Forelimb muscle (tissue), 1 donor: ENCODE measurements around the gene FMO5. TPM values are rescaled to one million over a fixed set of nuclear protein-coding genes. Genes with fewer than 3 reads are reported as not detected.

ENCODE experiments used
- DNase-seq: peaks from one replicate; pipeline ENCODE4 v3.0.0-alpha.2; 2013; ENCODE audit warnings: low read depth
- polyA plus RNA-seq: library from polyadenylated mRNA; unstranded; fragments of 120-200 nt; gene quantifications from one replicate; pipeline ENCODE4 v1.2.1, GENCODE V29; 2013; ENCODE audit not compliant: insufficient read length

Gene FMO5, protein sequence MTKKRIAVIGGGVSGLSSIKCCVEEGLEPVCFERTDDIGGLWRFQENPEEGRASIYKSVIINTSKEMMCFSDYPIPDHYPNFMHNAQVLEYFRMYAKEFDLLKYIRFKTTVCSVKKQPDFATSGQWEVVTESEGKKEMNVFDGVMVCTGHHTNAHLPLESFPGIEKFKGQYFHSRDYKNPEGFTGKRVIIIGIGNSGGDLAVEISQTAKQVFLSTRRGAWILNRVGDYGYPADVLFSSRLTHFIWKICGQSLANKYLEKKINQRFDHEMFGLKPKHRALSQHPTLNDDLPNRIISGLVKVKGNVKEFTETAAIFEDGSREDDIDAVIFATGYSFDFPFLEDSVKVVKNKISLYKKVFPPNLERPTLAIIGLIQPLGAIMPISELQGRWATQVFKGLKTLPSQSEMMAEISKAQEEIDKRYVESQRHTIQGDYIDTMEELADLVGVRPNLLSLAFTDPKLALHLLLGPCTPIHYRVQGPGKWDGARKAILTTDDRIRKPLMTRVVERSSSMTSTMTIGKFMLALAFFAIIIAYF
- polyA plus RNA-seq = 2.7 TPM

GRCh38 chr1:147225193-147225730 lies at the start of gene FMO5:
Gene FMO5, minus strand, starts transcription at chr1:147225339. Its CDS starts 310 bp downstream, at chr1:147225029.
- peak; percentile 59 for DNase-seq

DNA sequence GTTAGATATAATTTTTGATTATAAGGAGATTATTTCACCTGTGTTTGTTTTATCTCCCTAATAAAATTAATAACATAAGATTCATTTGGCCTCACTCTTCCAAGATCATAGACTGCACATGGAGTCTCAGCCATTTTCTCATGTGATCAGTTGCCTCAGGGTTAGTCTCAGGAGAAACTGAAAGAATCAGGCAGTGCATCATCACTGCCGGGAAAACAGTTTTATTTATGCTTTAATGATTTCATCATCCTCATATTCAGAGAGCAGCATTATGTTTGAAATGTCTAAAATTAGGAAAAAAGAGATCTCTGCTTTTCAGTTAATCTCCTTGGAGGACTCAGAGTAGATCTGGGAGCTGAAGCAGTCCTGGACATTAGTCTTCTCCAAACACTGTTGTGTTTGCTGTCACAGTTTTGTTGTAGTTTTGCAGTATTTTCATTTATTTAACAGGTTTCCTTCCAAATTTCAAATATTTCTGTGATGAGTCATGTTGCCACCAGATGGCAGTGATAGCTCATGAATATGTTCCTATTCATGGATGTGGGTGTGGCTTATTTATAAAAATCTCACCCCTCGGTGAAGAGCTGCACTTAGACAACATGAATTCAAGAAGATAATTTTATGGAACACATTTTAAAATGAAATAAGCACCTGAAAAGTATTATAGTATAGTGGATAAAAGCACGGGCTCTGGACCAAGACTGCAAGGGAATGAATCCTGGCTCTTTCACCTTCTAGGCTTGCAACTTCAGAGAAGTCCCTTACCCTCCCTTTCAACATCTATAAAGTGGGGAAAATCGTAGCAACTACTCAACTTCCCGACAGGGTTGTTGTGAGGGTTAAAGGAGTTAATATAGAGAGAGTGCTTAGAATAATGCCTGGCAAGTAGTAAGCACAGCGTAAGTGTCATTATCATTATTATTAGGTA lies 48.5 kb upstream of the FMO5 start:
- peak; percentile 60 for DNase-seq

GRCh38 chr1:147272042-147272441 lies 46.9 kb upstream of the FMO5 start:
- DNase-seq = no peak

DNA sequence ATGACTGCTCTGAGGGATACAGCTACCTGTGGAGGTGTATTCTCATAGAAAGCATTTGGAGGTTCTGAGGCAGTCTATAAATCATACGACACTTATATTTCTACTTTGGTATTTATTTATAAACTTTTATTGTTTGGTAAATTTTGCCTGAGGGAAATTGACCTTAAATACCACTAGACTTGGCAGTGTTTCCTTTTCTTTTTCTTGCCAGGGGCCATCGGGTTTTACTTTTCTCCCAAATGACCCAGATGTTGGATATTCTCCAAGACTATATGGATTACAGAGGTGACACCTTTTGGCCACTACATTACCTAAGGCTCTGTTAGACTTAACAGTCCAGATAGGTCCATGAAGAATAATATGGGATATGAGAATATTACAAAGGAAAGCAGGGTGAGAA lies 45.6 kb upstream of the FMO5 start:
- no peak for DNase-seq

DNA sequence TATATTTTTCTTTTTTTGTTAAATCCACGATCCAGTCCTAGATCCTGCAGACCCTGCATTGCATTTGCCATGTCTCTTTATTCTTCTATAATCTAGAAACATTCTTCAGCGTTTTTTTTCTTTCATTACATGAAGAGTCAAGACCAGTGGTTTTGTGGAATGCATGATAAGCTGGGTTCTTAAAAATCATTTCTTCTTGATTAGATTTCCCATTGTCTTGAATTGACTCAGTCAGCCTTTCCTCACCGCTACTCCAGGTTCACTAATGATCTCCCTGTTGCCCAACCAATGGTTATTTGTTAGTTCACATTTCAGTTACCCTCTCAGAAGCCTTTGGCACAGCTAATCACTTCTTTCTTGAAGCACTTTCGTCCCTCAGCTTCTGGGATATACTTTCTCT lies 42.6 kb upstream of the FMO5 start:
- no peak for DNase-seq

DNA sequence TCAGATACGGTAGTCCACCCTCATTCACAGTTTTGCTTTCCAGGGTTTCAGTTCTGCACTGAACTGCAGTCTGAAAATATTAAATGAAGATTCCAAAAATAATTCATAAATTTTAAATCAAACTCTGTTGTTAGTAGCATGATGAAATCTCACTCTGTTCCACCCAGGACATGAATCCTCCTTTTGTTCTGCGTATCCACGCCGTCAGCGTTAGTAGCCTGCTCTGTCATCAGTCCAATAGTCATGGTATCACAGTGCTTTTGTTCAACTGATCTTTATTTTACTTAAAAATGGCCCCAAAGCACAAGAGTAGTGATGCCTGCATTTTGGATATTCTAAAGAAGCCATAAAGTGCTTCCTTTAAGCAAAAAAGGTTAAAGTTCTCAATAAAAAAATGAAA lies 41.2 kb upstream of the FMO5 start:
- DNase-seq = no peak

DNA sequence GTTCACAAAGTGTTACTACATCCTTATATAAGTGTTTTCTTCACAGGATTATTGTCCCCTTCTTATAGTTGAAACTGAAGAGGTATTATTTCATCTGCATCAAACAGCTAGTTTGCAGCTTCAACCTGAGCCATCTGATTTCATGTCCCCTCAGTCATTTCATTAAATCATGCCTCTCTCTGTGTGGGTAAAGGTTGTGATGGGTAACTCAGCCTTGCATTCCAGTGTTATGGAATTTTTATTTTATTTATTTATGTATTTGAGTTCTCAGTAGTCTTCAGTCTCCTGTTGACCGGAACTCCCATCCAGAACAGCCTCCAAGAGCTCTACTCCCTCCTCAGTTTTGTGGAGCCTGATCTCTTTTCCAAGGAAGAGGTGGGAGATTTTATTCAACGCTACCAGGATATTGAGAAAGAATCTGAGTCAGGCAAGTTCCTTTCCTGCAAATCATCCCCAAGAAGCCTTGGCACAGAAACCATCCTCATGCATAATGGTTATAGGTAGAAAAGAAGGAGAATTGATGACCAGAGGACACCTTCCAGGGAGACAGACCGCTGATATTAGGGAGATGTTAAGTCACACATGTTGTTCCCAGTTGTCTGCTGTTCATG lies 39.1 kb upstream of the FMO5 start:
- DNase-seq = no peak

- no peak for DNase-seq
Measured at GRCh38 chr1:147260956-147261355, 35.8 kb upstream of the FMO5 start.

- no peak for DNase-seq
Measured at GRCh38 chr1:147252540-147252939, 27.4 kb upstream of the FMO5 start.

GRCh38 chr1:147247656-147248238 lies 22.6 kb upstream of the FMO5 start:
- DNase-seq = no peak

- DNase-seq = no peak
Measured at GRCh38 chr1:147246910-147247655, 21.9 kb upstream of the FMO5 start.

- no peak for DNase-seq
Measured at GRCh38 chr1:147246044-147246690, 21.0 kb upstream of the FMO5 start.

- DNase-seq = no peak
Measured at GRCh38 chr1:147245586-147246021, 20.5 kb upstream of the FMO5 start.

GRCh38 chr1:147245129-147245528 lies 20.0 kb upstream of the FMO5 start:
- no peak for DNase-seq

DNA sequence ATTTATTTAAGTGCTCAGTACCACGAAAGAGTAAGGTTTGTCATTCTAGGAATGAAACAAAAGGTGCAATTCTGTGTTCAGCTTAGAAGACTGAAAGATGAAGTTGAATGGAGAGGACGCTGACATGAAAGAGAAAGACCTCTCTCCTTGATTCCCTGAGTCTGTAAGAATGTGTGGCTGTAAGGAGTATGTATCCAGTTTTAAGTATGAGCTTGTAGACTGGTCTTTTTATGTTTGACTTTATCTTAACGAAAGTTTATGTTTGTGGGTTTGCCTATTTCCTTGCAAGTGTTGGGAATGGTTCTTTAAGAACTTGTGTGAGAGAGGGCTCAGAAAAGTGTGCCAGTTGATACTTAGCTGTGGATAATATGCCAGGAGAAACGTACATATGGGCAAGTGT lies 18.7 kb upstream of the FMO5 start:
- DNase-seq = no peak

DNA sequence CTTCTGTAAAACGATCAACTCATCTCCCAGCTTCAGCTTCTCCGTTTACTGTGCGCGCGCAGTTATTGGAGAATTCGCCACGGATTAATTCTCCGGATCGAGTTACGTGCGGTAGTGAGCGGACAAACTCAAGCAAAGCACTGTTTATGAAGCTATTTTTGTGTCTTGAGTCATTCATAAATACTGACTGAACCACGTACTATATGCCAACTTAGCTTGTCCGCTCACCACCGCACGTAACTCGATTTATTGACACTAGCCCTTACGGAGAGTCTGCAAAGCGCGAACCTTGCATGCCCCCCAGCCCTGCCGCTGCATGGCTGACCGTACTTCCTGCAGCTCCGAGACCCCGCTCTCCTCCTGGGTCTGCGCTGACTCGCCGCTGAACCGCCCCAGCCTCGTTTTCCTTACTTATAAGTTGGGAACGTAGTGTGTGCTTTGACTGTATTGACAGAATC lies 18.1 kb upstream of the FMO5 start:
- DNase-seq = no peak

- peak; percentile 89 for DNase-seq
Measured at GRCh38 chr1:147242449-147243227, 17.5 kb upstream of the FMO5 start, which contains the start of gene CHD1L. Gene CHD1L, plus strand, starts transcription at chr1:147242684. Its CDS starts 20 bp downstream, at chr1:147242704.

DNA sequence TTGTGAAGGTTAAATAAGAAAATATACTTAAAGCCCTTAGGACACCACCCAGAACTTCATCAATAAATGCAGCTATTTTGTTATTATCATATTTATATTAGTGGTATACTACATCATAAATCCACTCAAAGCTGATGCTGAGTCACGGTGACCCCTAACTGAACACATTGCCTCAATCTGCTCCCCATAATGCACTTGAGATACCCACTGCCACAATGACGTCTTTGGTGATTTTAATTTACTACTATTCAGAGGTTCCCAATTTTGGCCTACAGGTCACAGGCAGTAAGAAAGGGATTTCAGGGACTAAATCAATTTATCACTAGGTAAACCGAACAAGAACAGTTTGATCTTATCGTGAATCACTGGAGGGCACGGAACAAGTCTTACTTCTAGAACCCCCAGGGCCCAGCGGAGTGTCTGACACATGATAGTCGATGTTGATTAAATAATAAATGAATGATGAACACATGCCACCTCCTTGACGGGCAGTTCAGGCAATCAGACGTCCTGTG lies 16.9 kb upstream of the FMO5 start:
- no peak for DNase-seq
